IMR-90 (cell line): Measurements from ENCODE around the gene MTHFS. TPM values are rescaled to one million over a fixed set of nuclear protein-coding genes. Genes with fewer than 3 reads are reported as not detected.

Experiments used
- ATAC-seq: fragments of 200-7000 bp; cut with Tn5 transposase; 2 replicates; pipeline ENCODE4 v1.9.1; 2020; ENCODE audit warnings: low read depth, mild to moderate bottlenecking, moderate library complexity
- BruUV-seq: library from RNA; stranded (reverse); fragments of 400-500 nt; replicated peaks from 2 replicates; lab custom pipeline; 2021; lab: Mats Ljungman, UMichigan
- CTCF ChIA-PET: fragments of 300-600 bp; formaldehyde crosslinking; extraction: SDS; loops from one replicate; lab custom pipeline; 2021; ENCODE audit warnings: antibody characterized with exemption; lab: Yijun Ruan, JAX
- POLR2A ChIA-PET: fragments of 300-600 bp; sonication (Branson Sonifier 250); formaldehyde crosslinking; loops from one replicate; lab custom pipeline; 2022; ENCODE audit warnings: antibody characterized with exemption; ENCODE audit not compliant: unreplicated experiment; lab: Charles Lee
- DNase-seq: peaks from one replicate; pipeline ENCODE4 v3.0.0; 2013
- H2AFZ ChIP-seq: replicated peaks from 2 replicates; pipeline ENCODE3; 2013; ENCODE audit warnings: low read length, mild to moderate bottlenecking; ENCODE audit not compliant: poor library complexity
- H2AK5ac ChIP-seq: 2 replicates; pipeline ENCODE4 v1.6.1; 2013; ENCODE audit warnings: low read depth, low read length, inconsistent platforms
- H2AK9ac ChIP-seq: replicated peaks from 2 replicates; pipeline ENCODE3; 2013; ENCODE audit warnings: mild to moderate bottlenecking, low read depth, low read length, moderate library complexity; ENCODE audit not compliant: poor library complexity
- H2BK120ac ChIP-seq: 2 replicates; pipeline ENCODE4 v1.6.1; 2013; ENCODE audit warnings: low read depth, low read length, inconsistent platforms
- H2BK15ac ChIP-seq: 3 replicates; pipeline ENCODE4 v1.6.1; 2013; ENCODE audit warnings: low read depth, low read length, inconsistent platforms
- H2BK20ac ChIP-seq: 2 replicates; pipeline ENCODE4 v1.6.1; 2013; ENCODE audit warnings: low read depth, mild to moderate bottlenecking, inconsistent platforms, low read length, moderate library complexity
- H2BK5ac ChIP-seq: 2 replicates; pipeline ENCODE4 v1.6.1; 2013; ENCODE audit warnings: mild to moderate bottlenecking, low read depth, low read length, inconsistent platforms; ENCODE audit not compliant: poor library complexity, severe bottlenecking
- H3K14ac ChIP-seq: replicated peaks from 2 replicates; pipeline ENCODE4 v1.6.1; 2013; ENCODE audit warnings: low read depth, low read length, inconsistent platforms
- H3K18ac ChIP-seq: 2 replicates; pipeline ENCODE4 v1.6.1; 2013; ENCODE audit warnings: low read depth, low read length, control low read depth
- H3K23ac ChIP-seq: 2 replicates; pipeline ENCODE4 v1.6.1; 2013; ENCODE audit warnings: low read depth, low read length, inconsistent platforms
- H3K27ac ChIP-seq: 2 replicates; pipeline ENCODE4 v1.5.1; 2013; ENCODE audit warnings: mild to moderate bottlenecking, control low read depth, low read length; ENCODE audit not compliant: insufficient read depth
- H3K27me3 ChIP-seq: 2 replicates; pipeline ENCODE4 v1.6.1; 2013; ENCODE audit warnings: low read length; ENCODE audit not compliant: control insufficient read depth, insufficient read depth
- H3K36me3 ChIP-seq: 2 replicates; pipeline ENCODE4 v1.6.1; 2013; ENCODE audit warnings: low read length, mixed read lengths; ENCODE audit not compliant: control insufficient read depth, insufficient read depth
- H3K4ac ChIP-seq: 2 replicates; pipeline ENCODE4 v1.6.1; 2013; ENCODE audit warnings: low read depth, low read length, inconsistent platforms
- H3K4me1 ChIP-seq: 2 replicates; pipeline ENCODE4 v1.6.1; 2013; ENCODE audit warnings: low read length, mixed read lengths; ENCODE audit not compliant: control insufficient read depth, insufficient read depth
- H3K4me2 ChIP-seq: 2 replicates; pipeline ENCODE4 v1.6.1; 2013; ENCODE audit warnings: low read depth, mild to moderate bottlenecking, control low read depth, low read length, moderate library complexity
- H3K4me3 ChIP-seq: 2 replicates; pipeline ENCODE4 v1.5.1; 2013; ENCODE audit warnings: low read depth, mild to moderate bottlenecking, control low read depth, low read length, moderate library complexity; ENCODE audit not compliant: insufficient read depth
- H3K56ac ChIP-seq: 2 replicates; pipeline ENCODE4 v1.6.1; 2013; ENCODE audit warnings: low read length, inconsistent platforms; ENCODE audit not compliant: insufficient read depth; ENCODE audit errors: extremely low read depth
- H3K79me1 ChIP-seq, 2 experiments: 2 replicates each; pipeline ENCODE4 v1.6.1; 2013; ENCODE audit warnings: low read length in 2 of 2, inconsistent platforms in 1 of 2, low read depth in 1 of 2
- H3K9ac ChIP-seq: 2 replicates; pipeline ENCODE4 v1.6.1; 2013; ENCODE audit warnings: low read depth, low read length, control low read depth
- H3K9me1 ChIP-seq: 2 replicates; pipeline ENCODE4 v1.6.1; 2013; ENCODE audit warnings: low read length, inconsistent platforms; ENCODE audit not compliant: insufficient read depth
- H3K9me3 ChIP-seq: 2 replicates; pipeline ENCODE4 v1.6.1; 2013; ENCODE audit warnings: low read length; ENCODE audit not compliant: control insufficient read depth, insufficient read depth
- H4K20me1 ChIP-seq: 2 replicates; pipeline ENCODE4 v1.6.1; 2013; ENCODE audit warnings: low read length, inconsistent platforms; ENCODE audit not compliant: insufficient read depth
- H4K5ac ChIP-seq: 2 replicates; pipeline ENCODE4 v1.6.1; 2013; ENCODE audit warnings: mild to moderate bottlenecking, low read depth, low read length, control low read depth
- H4K8ac ChIP-seq, 2 experiments: 2 replicates each; pipeline ENCODE4 v1.6.1; 2013; ENCODE audit warnings: low read depth in 2 of 2, low read length in 2 of 2, control low read depth in 1 of 2, inconsistent platforms in 1 of 2
- H4K91ac ChIP-seq: 2 replicates; pipeline ENCODE4 v1.6.1; 2013; ENCODE audit warnings: low read depth, low read length, inconsistent platforms; ENCODE audit not compliant: insufficient read depth
- BHLHE40 ChIP-seq: fragments of 150-350 bp; IDR thresholded peaks from 2 replicates; pipeline ENCODE4 v1.6.1; 2016; ENCODE audit warnings: mild to moderate bottlenecking, low read depth, low read length
- CEBPB ChIP-seq: IDR thresholded peaks from 2 replicates; pipeline ENCODE4 v1.6.1; 2012; ENCODE audit warnings: low read depth, low read length, improper control_type of control experiment
- CHD1 ChIP-seq: IDR thresholded peaks from 2 replicates; pipeline ENCODE4 v1.6.1; 2012; ENCODE audit warnings: low read depth, low read length, improper control_type of control experiment
- FOS ChIP-seq: fragments of 150-350 bp; IDR thresholded peaks from 2 replicates; pipeline ENCODE4 v1.6.1; 2016; ENCODE audit warnings: low read depth, low read length
- MAFK ChIP-seq: IDR thresholded peaks from 2 replicates; pipeline ENCODE4 v1.6.1; 2012; ENCODE audit warnings: low read depth, low read length, improper control_type of control experiment
- MAZ ChIP-seq: IDR thresholded peaks from 2 replicates; pipeline ENCODE4 v1.6.1; 2012; ENCODE audit warnings: low read depth, mild to moderate bottlenecking, low read length, improper control_type of control experiment, moderate library complexity, borderline replicate concordance
- MXI1 ChIP-seq: IDR thresholded peaks from 2 replicates; pipeline ENCODE4 v1.6.1; 2012; ENCODE audit warnings: low read depth, mild to moderate bottlenecking, low read length, moderate library complexity, borderline replicate concordance
- NFE2L2 ChIP-seq: fragments of 150-350 bp; IDR thresholded peaks from 2 replicates; pipeline ENCODE4 v1.6.1; 2016; ENCODE audit warnings: low read depth, mild to moderate bottlenecking, low read length
- POLR2A ChIP-seq: IDR thresholded peaks from 2 replicates; pipeline ENCODE4 v1.6.1; 2012; ENCODE audit warnings: mild to moderate bottlenecking, low read depth, low read length
- RAD21 ChIP-seq: IDR thresholded peaks from 2 replicates; pipeline ENCODE4 v1.6.1; 2012; ENCODE audit warnings: low read length, improper control_type of control experiment
- RCOR1 ChIP-seq: IDR thresholded peaks from 2 replicates; pipeline ENCODE4 v1.6.1; 2012; ENCODE audit warnings: mild to moderate bottlenecking, low read length, improper control_type of control experiment; ENCODE audit not compliant: insufficient replicate concordance
- RFX5 ChIP-seq: IDR thresholded peaks from 2 replicates; pipeline ENCODE4 v1.8.0; 2012; ENCODE audit warnings: low read depth, mild to moderate bottlenecking, low read length, moderate library complexity
- SMC3 ChIP-seq: fragments of 150-350 bp; IDR thresholded peaks from 2 replicates; pipeline ENCODE4 v1.6.1; 2016; ENCODE audit warnings: low read depth, mild to moderate bottlenecking, antibody characterized with exemption, low read length, moderate library complexity
- WGBS, 2 experiments: methylation state at CpG; one replicate each; pipeline versions ENCODE4 v1.1.5 to v1.1.7; 2013; ENCODE audit warnings: missing lambda C conversion rate in 2 of 2; ENCODE audit not compliant: insufficient read length in 1 of 2; ENCODE audit errors: extremely low coverage in 2 of 2; 5-methylcytosine and 5-hydroxymethylcytosine counted together
- dilution Hi-C: fragments of 300-500 bp; cut with HindIII; formaldehyde crosslinking; loops from one replicate; pipeline ENCODE4 v1.14.3; 2018; ENCODE audit warnings: low sequenced_read_pairs; ENCODE audit not compliant: unreplicated experiment
- in situ Hi-C: fragments of 300-500 bp; cut with MboI; formaldehyde crosslinking; loops from 3 replicates; pipeline ENCODE4 v1.14.3; 2019; ENCODE audit warnings: low sequenced_read_pairs, inconsistent platforms, mixed read lengths
- intact Hi-C: fragments of 100-400 bp; cut with micrococcal nuclease; formaldehyde crosslinking; loops from 2 replicates; pipeline ENCODE4 v1.10.0; 2022
- polyA plus RNA-seq, 3 experiments: library from polyadenylated mRNA; depleted of rRNA; stranded (reverse); fragments of >200 nt; gene quantifications; 2 replicates each; pipeline ENCODE4 v1.2.3, GENCODE V29; 2012; ENCODE audit warnings: low replicate concordance in 1 of 3
- total RNA-seq: library from RNA; depleted of rRNA; stranded (reverse); fragments of >200 nt; gene quantifications from 2 replicates; pipeline ENCODE4 v1.2.3, GENCODE V29; 2012
- TF ChIP-seq, protein P1 (sequence below): fragments of 150-350 bp; IDR thresholded peaks from 2 replicates; pipeline ENCODE4 v1.6.1; 2017; ENCODE audit warnings: mild to moderate bottlenecking, antibody characterized with exemption, low read length, low read depth
- TF ChIP-seq, protein P2 (sequence below): conservative IDR thresholded peaks from 2 replicates; pipeline ENCODE4 v1.5.1; 2012; ENCODE audit warnings: mild to moderate bottlenecking, low read depth, low read length, improper control_type of control experiment
- TF ChIP-seq, protein P3 (sequence below): fragments of 150-350 bp; IDR thresholded peaks from 2 replicates; pipeline ENCODE4 v1.6.1; 2016; ENCODE audit warnings: low read depth, mild to moderate bottlenecking, low read length, moderate library complexity, borderline replicate concordance

Gene MTHFS
- total and polyA plus RNA-seq, 2 of the 4 experiments (the other 2 are of a cell fraction): 5.5 to 6.3 TPM

DNA sequence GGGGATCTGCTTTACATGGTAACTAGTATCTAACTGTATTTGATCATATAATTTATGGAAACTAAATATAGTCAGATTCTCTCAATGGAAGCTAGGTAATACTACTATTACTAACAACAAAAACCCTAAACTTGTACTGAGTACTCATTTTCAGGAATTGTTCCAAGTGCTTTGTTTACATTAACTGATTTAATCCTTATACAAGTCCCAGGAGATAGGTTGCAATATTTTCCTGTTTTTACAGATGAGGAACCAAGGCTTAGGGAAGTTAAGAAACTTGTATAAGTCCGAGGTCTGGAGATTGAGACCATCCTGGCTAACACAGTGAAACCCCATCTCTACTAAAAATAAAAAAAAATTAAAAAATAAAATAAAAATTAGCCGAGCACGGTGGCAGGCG lies 7.5 kb upstream of the MTHFS start:
- H2BK120ac ChIP-seq: no peak overlapping the region
- no peak overlapping the region for H3K4ac ChIP-seq
- H4K20me1 ChIP-seq: no peaks in the 10 kb centered on the region
- no peak overlapping the region for H2AFZ ChIP-seq
- H3K23ac ChIP-seq: no peak overlapping the region
- H3K18ac ChIP-seq: no peak overlapping the region
- no peak overlapping the region for H4K5ac ChIP-seq
- TF ChIP-seq SMC3: no peak
- TF ChIP-seq BHLHE40: no peak
- no peak for TF ChIP-seq FOS
- no peak for TF ChIP-seq RFX5
- TF ChIP-seq, protein P1, sequence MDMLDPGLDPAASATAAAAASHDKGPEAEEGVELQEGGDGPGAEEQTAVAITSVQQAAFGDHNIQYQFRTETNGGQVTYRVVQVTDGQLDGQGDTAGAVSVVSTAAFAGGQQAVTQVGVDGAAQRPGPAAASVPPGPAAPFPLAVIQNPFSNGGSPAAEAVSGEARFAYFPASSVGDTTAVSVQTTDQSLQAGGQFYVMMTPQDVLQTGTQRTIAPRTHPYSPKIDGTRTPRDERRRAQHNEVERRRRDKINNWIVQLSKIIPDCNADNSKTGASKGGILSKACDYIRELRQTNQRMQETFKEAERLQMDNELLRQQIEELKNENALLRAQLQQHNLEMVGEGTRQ: no peak
- TF ChIP-seq NFE2L2: no peak
- TF ChIP-seq RAD21: no peak
- TF ChIP-seq, protein P2, sequence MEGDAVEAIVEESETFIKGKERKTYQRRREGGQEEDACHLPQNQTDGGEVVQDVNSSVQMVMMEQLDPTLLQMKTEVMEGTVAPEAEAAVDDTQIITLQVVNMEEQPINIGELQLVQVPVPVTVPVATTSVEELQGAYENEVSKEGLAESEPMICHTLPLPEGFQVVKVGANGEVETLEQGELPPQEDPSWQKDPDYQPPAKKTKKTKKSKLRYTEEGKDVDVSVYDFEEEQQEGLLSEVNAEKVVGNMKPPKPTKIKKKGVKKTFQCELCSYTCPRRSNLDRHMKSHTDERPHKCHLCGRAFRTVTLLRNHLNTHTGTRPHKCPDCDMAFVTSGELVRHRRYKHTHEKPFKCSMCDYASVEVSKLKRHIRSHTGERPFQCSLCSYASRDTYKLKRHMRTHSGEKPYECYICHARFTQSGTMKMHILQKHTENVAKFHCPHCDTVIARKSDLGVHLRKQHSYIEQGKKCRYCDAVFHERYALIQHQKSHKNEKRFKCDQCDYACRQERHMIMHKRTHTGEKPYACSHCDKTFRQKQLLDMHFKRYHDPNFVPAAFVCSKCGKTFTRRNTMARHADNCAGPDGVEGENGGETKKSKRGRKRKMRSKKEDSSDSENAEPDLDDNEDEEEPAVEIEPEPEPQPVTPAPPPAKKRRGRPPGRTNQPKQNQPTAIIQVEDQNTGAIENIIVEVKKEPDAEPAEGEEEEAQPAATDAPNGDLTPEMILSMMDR: no peak
- TF ChIP-seq RCOR1: no peak
- no peak for TF ChIP-seq POLR2A
- TF ChIP-seq CHD1: no peak
- TF ChIP-seq MXI1: no peak
- no peak for TF ChIP-seq CEBPB
- TF ChIP-seq MAZ: no peak
- TF ChIP-seq, protein P3, sequence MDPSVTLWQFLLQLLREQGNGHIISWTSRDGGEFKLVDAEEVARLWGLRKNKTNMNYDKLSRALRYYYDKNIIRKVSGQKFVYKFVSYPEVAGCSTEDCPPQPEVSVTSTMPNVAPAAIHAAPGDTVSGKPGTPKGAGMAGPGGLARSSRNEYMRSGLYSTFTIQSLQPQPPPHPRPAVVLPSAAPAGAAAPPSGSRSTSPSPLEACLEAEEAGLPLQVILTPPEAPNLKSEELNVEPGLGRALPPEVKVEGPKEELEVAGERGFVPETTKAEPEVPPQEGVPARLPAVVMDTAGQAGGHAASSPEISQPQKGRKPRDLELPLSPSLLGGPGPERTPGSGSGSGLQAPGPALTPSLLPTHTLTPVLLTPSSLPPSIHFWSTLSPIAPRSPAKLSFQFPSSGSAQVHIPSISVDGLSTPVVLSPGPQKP: no peak
- no peak for TF ChIP-seq MAFK
- peak; percentile 41 for DNase-seq
- ChIA-PET POLR2A (no interaction called here), CTCF (interaction anchor here (1.0 kb wide), 1 partner anchor 269 kb away, joined by 3 read pairs; no protein-coding TSS in a partner anchor)
- intact Hi-C loops (no loop called here), dilution Hi-C loops (no loop called here), in situ Hi-C loops (loop anchor here (10.0 kb wide), 1 partner anchor 271 kb away; no protein-coding TSS in a partner anchor)
- no peak overlapping the region for H4K91ac ChIP-seq
- H2AK9ac ChIP-seq: no peak overlapping the region
- no peak overlapping the region for H3K9ac ChIP-seq
- no peak overlapping the region for H4K8ac ChIP-seq
- no peak overlapping the region for H3K56ac ChIP-seq
- peaks cover 2% of the 10 kb centered on the region; the same call in 1 of the 2 replicates for H3K4me1 ChIP-seq
- H3K27me3 ChIP-seq: no peaks in the 10 kb centered on the region
- H3K9me1 ChIP-seq: peaks cover 4% of the 10 kb centered on the region; the same call in 1 of the 2 replicates
- no CpG with 5 or more reads among the region's 4 CpGs for WGBS, 2 experiments
- H2AK5ac ChIP-seq: no peak overlapping the region
- no peak overlapping the region for H2BK5ac ChIP-seq
- peaks cover 8 to 21% of the 10 kb centered on the region in 2 experiments; a peak in 3 of 4 replicates for H3K79me1 ChIP-seq
- peaks cover 5% of the 10 kb centered on the region; the same call in 1 of the 2 replicates for H3K36me3 ChIP-seq
- H3K9me3 ChIP-seq: no peaks in the 10 kb centered on the region
- no peak overlapping the region for H2BK20ac ChIP-seq
- ATAC-seq: no peak
- no peak overlapping the region for H3K4me2 ChIP-seq
- no TSS peak for BruUV-seq
- H3K4me3 ChIP-seq: no peak overlapping the region
- no peak overlapping the region for H3K14ac ChIP-seq
- H3K27ac ChIP-seq: no peak overlapping the region
- H2BK15ac ChIP-seq: no peak overlapping the region
